ENCODE data around the gene TRPM4.
"Not testable (repeated sequence)": the region's sequence is repeated elsewhere in the genome, so short reads cannot be mapped to it uniquely, and the experiment has no call there.

The TRPM4 gene

GRCh38 chr19:49200238-49200862 lies 42.8 kb downstream of the TRPM4 start:
- no peak for FAIRE-seq
- no peak for TF ChIP-seq CTCF (IDR thresholded peaks at IDR 0.05; ENCODE audit: insufficient read depth, missing control alignments)
- DNase-seq (ENCODE audit: insufficient read length, low spot score) = no peak

- TF ChIP-seq CTCF (IDR thresholded peaks at IDR 0.05; ENCODE audit: insufficient read depth, missing control alignments) = no peak
- DNase-seq (ENCODE audit: insufficient read length, low spot score) = no peak
- no peak for FAIRE-seq
These were observed 43.5 kb downstream of the TRPM4 start for GRCh38 chr19:49201042-49201441.

GRCh38 chr19:49205114-49205513 lies 47.5 kb downstream of the TRPM4 start:
- no peak for TF ChIP-seq CTCF (IDR thresholded peaks at IDR 0.05; ENCODE audit: insufficient read depth, missing control alignments)
- DNase-seq (ENCODE audit: insufficient read length, low spot score) = no peak

GRCh38 chr19:49209502-49209901 lies 51.9 kb downstream of the TRPM4 start:
- not testable (repeated sequence) for DNase-seq (ENCODE audit: insufficient read length, low spot score); FAIRE-seq

More at GRCh38 chr19:49205114-49205513, 47.5 kb downstream of the TRPM4 start:
- FAIRE-seq = no peak

DNA sequence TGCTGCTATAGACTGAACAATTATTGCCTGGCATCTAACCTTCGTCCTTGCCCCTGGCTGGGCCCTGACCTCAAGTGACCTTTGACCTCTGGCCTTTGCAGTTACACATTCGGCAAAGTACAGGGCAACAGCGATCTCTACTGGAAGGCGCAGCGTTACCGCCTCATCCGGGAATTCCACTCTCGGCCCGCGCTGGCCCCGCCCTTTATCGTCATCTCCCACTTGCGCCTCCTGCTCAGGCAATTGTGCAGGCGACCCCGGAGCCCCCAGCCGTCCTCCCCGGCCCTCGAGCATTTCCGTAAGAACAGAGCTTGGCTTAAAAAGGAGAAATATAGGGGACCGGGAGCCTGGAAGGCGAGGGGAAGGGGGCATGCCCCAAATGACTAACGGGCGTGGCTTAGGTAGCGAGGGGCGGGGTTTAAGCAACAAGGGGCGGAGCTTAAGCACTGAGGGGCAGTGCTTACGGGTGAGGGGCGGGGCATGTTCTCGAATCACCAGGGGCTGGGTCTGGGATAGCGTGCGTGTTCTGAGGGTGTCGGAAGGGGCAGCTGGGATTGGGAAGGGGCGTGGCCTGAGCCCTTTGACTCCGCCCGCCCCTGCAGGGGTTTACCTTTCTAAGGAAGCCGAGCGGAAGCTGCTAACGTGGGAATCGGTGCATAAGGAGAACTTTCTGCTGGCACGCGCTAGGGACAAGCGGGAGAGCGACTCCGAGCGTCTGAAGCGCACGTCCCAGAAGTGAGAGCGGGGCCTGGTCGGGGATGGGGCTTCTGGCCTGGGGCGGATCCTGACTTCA lies 52.7 kb downstream of the TRPM4 start:
- FAIRE-seq (no peak), DNase-seq (ENCODE audit: insufficient read length, low spot score) (no peak)
- TF ChIP-seq CTCF (IDR thresholded peaks at IDR 0.05; ENCODE audit: insufficient read depth, missing control alignments) = no peak

DNA sequence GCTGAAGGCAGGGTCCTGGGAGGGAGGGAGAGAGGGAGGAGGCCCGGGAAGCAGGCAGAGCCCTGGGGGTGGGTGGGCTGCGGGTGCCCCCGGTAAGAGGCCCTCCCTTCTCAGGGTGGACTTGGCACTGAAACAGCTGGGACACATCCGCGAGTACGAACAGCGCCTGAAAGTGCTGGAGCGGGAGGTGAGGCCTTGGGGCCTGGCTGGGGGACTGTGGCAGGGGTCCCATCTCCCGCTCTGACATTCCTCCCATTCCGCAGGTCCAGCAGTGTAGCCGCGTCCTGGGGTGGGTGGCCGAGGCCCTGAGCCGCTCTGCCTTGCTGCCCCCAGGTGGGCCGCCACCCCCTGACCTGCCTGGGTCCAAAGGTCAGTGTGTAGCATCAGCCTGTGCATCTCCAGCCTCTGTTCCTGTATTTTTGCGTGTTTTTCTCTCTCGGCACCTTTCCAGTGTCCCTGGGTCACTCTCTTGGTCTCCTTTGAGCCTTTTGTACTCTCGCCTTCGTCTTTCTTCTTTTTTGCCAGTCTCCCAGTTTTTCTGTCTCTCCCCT lies 53.4 kb downstream of the TRPM4 start:
- FAIRE-seq (no peak), DNase-seq (ENCODE audit: insufficient read length, low spot score) (no peak)
- no peak for TF ChIP-seq CTCF (IDR thresholded peaks at IDR 0.05; ENCODE audit: insufficient read depth, missing control alignments)

- TF ChIP-seq CTCF (IDR thresholded peaks at IDR 0.05; ENCODE audit: insufficient read depth, missing control alignments) = no peak
- FAIRE-seq (no peak), DNase-seq (ENCODE audit: insufficient read length, low spot score) (no peak)
These were observed 54.6 kb downstream of the TRPM4 start for GRCh38 chr19:49212016-49212701.
